Keratinocyte (primary cell): ENCODE data around the gene WDR89. TPM values are rescaled to one million over a fixed set of nuclear protein-coding genes. Genes with fewer than 3 reads are reported as not detected.
"Not testable (repeated sequence)": the region's sequence is repeated elsewhere in the genome, so short reads cannot be mapped to it uniquely, and the experiment has no call there.

Source experiments
- DNase-seq: peaks from one replicate; pipeline ENCODE4 v3.0.0-alpha.2; 2011; ENCODE audit warnings: low read depth, missing footprints, low spot score
- FAIRE-seq: peaks from 2 replicates; lab custom pipeline; 2011; peaks lifted over from hg19 to GRCh38; lab: Jason Lieb, UNC
- H2AFZ ChIP-seq: 2 replicates; pipeline ENCODE4 v1.6.0; 2012; ENCODE audit warnings: low read length, control low read depth, inconsistent platforms; ENCODE audit not compliant: control insufficient read depth
- H3K27ac ChIP-seq: 2 replicates; pipeline ENCODE4 v1.5.1; 2011; ENCODE audit warnings: low read length; ENCODE audit not compliant: control insufficient read depth, insufficient read depth
- H3K27me3 ChIP-seq: 3 replicates; pipeline ENCODE4 v1.6.0; 2011; ENCODE audit warnings: low read length; ENCODE audit not compliant: control insufficient read depth, insufficient read depth; ENCODE audit errors: extremely low read depth
- H3K36me3 ChIP-seq, 2 experiments: 2 replicates in 1 of 2; 3 replicates in 1 of 2; pipeline ENCODE4 v1.5.1; 2011; ENCODE audit warnings: low read length in 2 of 2, mild to moderate bottlenecking in 1 of 2; ENCODE audit not compliant: control insufficient read depth in 2 of 2, insufficient read depth in 2 of 2; ENCODE audit errors: extremely low read depth in 1 of 2
- H3K4me1 ChIP-seq: 3 replicates; pipeline ENCODE4 v1.5.1; 2011; ENCODE audit warnings: low read length; ENCODE audit not compliant: control insufficient read depth, insufficient read depth; ENCODE audit errors: extremely low read depth
- H3K4me2 ChIP-seq: 3 replicates; pipeline ENCODE4 v1.6.0; 2011; ENCODE audit warnings: low read depth, low read length; ENCODE audit not compliant: control insufficient read depth, insufficient read depth; ENCODE audit errors: extremely low read depth
- H3K4me3 ChIP-seq, 3 experiments: fragments of 200-600 bp in 1 of 3; sonication (generic) in 1 of 3; 2 replicates in 2 of 3; 3 replicates in 1 of 3; pipeline ENCODE4 v1.5.1; 2011 to 2016; ENCODE audit warnings: low read length in 3 of 3, mild to moderate bottlenecking in 3 of 3, control low read depth in 2 of 3, inconsistent platforms in 1 of 3, low read depth in 1 of 3, mixed read lengths in 1 of 3, mixed run types in 1 of 3, moderate library complexity in 1 of 3; ENCODE audit not compliant: control insufficient read depth in 2 of 3, insufficient read depth in 2 of 3; ENCODE audit errors: extremely low read depth in 1 of 3
- H3K79me2 ChIP-seq: 2 replicates; pipeline ENCODE4 v1.6.0; 2012; ENCODE audit warnings: low read length; ENCODE audit not compliant: control insufficient read depth, insufficient read depth
- H3K9ac ChIP-seq: 3 replicates; pipeline ENCODE4 v1.6.0; 2011; ENCODE audit warnings: low read length; ENCODE audit not compliant: control insufficient read depth, insufficient read depth; ENCODE audit errors: extremely low read depth
- H3K9me1 ChIP-seq: 3 replicates; pipeline ENCODE4 v1.6.0; 2011; ENCODE audit warnings: low read length; ENCODE audit not compliant: control insufficient read depth, insufficient read depth; ENCODE audit errors: extremely low read depth
- H3K9me3 ChIP-seq: 2 replicates; pipeline ENCODE4 v1.5.1; 2012; ENCODE audit warnings: low read depth, low read length; ENCODE audit not compliant: control insufficient read depth
- H4K20me1 ChIP-seq: 3 replicates; pipeline ENCODE4 v1.6.0; 2011; ENCODE audit warnings: low read length; ENCODE audit not compliant: control insufficient read depth, insufficient read depth; ENCODE audit errors: extremely low read depth
- EZH2 ChIP-seq: IDR thresholded peaks from one replicate; pipeline ENCODE4 v1.6.1; 2012; ENCODE audit warnings: inconsistent platforms, mild to moderate bottlenecking, low read length, moderate library complexity
- dilution Hi-C: fragments of 300-500 bp; cut with MboI; formaldehyde crosslinking; loops from one replicate; pipeline ENCODE4 v1.7.0; 2020; ENCODE audit warnings: low sequenced_read_pairs; ENCODE audit not compliant: extremely low pct_ligation_motif_present
- polyA plus RNA-seq, 5 experiments: library from polyadenylated mRNA; depleted of rRNA in 3 of 5; stranded (reverse) in 3 of 5; stranded (forward) in 1 of 5; unstranded in 1 of 5; fragments of >200 nt; gene quantifications; 1 replicate in 1 of 5; 2 replicates in 3 of 5; 3 replicates in 1 of 5; pipeline versions ENCODE4 v1.2.1 to v1.2.3, GENCODE V29; 2011 to 2012; ENCODE audit warnings: missing spikeins in 2 of 5, low read depth in 1 of 5, low replicate concordance in 1 of 5
- TF ChIP-seq, protein P1 (sequence below), 3 experiments: IDR thresholded peaks in 1 of 3; conservative IDR thresholded peaks in 1 of 3; optimal IDR thresholded peaks in 1 of 3; 2 replicates in 2 of 3; 3 replicates in 1 of 3; pipeline versions ENCODE3 to v1.5.1; 2011; ENCODE audit warnings: low read length in 3 of 3, mild to moderate bottlenecking in 3 of 3, moderate library complexity in 2 of 3, control low read depth in 1 of 3, inconsistent platforms in 1 of 3; ENCODE audit not compliant: insufficient read depth in 2 of 3; ENCODE audit errors: extremely low read depth in 1 of 3

Gene WDR89
- polyA plus RNA-seq, 1 donor (not counting 4 experiments of a cell fraction or from before 2014, with no cell fraction given), result 14.3 TPM

DNA sequence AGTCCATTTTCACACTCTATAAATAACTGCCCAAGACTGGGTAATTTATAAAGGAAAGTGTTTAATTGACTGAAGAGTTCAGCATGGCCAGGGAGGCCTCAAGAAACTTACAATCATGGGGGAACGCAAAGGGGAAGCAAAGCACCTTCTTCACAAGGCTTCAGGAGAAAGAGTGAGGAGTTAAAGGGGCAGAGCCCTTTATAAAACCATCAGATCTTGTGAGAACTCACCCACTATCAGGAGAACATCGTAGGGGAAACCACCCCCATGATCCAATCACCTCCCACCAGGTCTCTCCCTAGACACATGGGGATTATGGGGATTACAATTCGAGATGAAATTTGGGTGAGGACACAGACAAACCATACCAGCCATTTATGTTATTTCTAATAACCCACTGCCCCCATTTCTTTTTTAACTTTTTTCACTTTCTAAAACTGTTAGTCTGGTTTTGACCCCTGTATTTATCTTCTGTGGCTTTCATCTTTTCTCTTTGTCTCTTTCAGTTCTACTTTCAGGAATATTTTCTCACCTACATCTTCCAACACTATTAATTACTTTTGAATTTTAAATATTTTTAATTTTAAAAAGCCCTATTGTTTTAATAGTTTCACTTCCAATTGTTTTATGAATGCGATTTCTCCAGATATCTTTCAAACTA lies 44.5 kb downstream of the WDR89 start:
- H3K36me3 ChIP-seq, result peaks cover 3 to 9% of the 10 kb centered on the region in 2 experiments
- H4K20me1 ChIP-seq, result no peaks in the 10 kb centered on the region
- no peaks in the 10 kb centered on the region for H3K9me1 ChIP-seq
- dilution Hi-C loops, result no loop called here
- no peak overlapping the region for H3K4me2 ChIP-seq
- H3K27me3 ChIP-seq, result no peaks in the 10 kb centered on the region
- TF ChIP-seq, protein P1, sequence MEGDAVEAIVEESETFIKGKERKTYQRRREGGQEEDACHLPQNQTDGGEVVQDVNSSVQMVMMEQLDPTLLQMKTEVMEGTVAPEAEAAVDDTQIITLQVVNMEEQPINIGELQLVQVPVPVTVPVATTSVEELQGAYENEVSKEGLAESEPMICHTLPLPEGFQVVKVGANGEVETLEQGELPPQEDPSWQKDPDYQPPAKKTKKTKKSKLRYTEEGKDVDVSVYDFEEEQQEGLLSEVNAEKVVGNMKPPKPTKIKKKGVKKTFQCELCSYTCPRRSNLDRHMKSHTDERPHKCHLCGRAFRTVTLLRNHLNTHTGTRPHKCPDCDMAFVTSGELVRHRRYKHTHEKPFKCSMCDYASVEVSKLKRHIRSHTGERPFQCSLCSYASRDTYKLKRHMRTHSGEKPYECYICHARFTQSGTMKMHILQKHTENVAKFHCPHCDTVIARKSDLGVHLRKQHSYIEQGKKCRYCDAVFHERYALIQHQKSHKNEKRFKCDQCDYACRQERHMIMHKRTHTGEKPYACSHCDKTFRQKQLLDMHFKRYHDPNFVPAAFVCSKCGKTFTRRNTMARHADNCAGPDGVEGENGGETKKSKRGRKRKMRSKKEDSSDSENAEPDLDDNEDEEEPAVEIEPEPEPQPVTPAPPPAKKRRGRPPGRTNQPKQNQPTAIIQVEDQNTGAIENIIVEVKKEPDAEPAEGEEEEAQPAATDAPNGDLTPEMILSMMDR (optimal IDR thresholded peaks at IDR 0.05 in 1 of 3, IDR thresholded peaks at IDR 0.05 in 1 of 3, conservative IDR thresholded peaks at IDR 0.05 in 1 of 3; ENCODE audit: extremely low read depth in 1 of 3, insufficient read depth in 2 of 3, low read length in 3 of 3), result no peak
- H3K4me1 ChIP-seq, result no peaks in the 10 kb centered on the region
- peaks cover 9% of the 10 kb centered on the region for H3K9me3 ChIP-seq
- H3K4me3 ChIP-seq, result no peak overlapping the region
- no peak for FAIRE-seq
- no peak overlapping the region for H2AFZ ChIP-seq
- H3K27ac ChIP-seq, result no peak overlapping the region
- no peak overlapping the region for H3K9ac ChIP-seq
- no peaks in the 10 kb centered on the region for H3K79me2 ChIP-seq
- no peak for DNase-seq

DNA sequence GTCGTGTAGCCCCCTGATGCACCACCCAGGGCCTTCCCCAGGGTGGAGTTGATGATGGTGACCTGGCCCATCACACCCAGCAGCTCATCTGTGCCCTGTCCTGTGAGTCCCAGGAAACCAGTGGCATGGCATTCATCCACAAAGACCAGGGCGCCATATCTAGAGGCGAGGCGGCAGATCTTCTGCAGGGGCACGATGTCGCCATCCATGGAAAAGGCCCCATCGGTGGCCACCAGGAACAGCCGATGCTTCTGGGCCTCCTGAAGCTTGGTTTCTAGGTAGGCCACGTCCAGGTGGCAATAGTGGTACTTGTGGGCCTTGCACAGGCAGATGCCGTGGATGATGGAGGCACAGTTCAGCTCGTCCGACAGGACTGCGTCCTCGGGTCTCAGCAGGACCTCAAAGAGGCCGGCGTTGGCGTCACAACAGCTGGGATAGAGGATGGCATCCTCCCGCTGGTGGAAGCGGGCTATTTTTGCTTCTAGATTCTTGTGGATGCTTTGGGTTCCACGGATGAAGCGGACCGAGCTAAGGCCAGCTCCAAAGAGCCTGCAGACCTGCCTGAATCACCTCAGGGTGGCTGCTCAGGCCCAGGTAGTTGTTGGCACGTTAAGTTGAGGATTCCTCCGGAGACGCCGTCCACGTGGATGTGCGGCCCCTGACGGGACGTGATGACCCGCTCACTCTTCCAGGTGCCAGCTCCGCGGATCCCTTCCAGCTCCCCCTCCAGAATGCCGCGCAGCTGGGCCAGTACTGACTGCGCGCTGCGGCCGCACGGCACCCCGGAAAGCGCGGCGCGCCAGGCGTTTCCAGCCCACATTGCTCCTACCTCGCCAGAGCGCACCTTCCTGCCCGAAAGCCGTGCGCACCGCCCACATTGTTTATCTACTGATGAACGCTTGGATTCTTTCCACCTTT lies 47.0 kb downstream of the WDR89 start:
- Histone ChIP-seq H3K9ac (no peak overlapping the region), H3K36me3 (peaks cover 3 to 9% of the 10 kb centered on the region in 2 experiments), H2AFZ (no peak overlapping the region), H4K20me1 (no peaks in the 10 kb centered on the region), H3K9me1 (no peaks in the 10 kb centered on the region), H3K4me3 (no peak overlapping the region), H3K4me2 (no peak overlapping the region), H3K4me1 (no peaks in the 10 kb centered on the region), H3K27me3 (no peaks in the 10 kb centered on the region), H3K79me2 (no peaks in the 10 kb centered on the region), H3K9me3 (peaks cover 9% of the 10 kb centered on the region), H3K27ac (no peak overlapping the region)
- FAIRE-seq (no peak), DNase-seq (no peak)
- dilution Hi-C loops, result no loop called here
- TF ChIP-seq, protein P1 (optimal IDR thresholded peaks at IDR 0.05 in 1 of 3, IDR thresholded peaks at IDR 0.05 in 1 of 3, conservative IDR thresholded peaks at IDR 0.05 in 1 of 3; ENCODE audit: extremely low read depth in 1 of 3, insufficient read depth in 2 of 3, low read length in 3 of 3), result no peak
- no peak for TF ChIP-seq EZH2

GRCh38 chr14:63583046-63583445 lies 58.6 kb downstream of the WDR89 start:
- H2AFZ ChIP-seq, H3K27me3 ChIP-seq, H3K4me2 ChIP-seq, DNase-seq, H3K4me3 ChIP-seq, dilution Hi-C loops, H3K9me3 ChIP-seq, H3K79me2 ChIP-seq, H3K4me1 ChIP-seq, H4K20me1 ChIP-seq, FAIRE-seq, H3K9me1 ChIP-seq, H3K36me3 ChIP-seq, H3K27ac ChIP-seq, H3K9ac ChIP-seq: not testable (repeated sequence)
